Renal cortical epithelial cell (primary cell): ENCODE results near the gene COL18A1. TPM values are rescaled to one million over a fixed set of nuclear protein-coding genes. Genes with fewer than 3 reads are reported as not detected.
"Not testable (repeated sequence)": the region's sequence is repeated elsewhere in the genome, so short reads cannot be mapped to it uniquely, and the experiment has no call there.

Experiments used
- DNase-seq: peaks from one replicate; pipeline ENCODE4 v3.0.0-alpha.2; 2011; ENCODE audit warnings: low read depth
- total RNA-seq: library from RNA; depleted of rRNA; stranded (reverse); fragments of >200 nt; gene quantifications from 2 replicates; pipeline ENCODE4 v1.2.3, GENCODE V29; 2014

Gene COL18A1
- total RNA-seq, 1 donor from 2014 or later: 672 TPM

- DNase-seq: no peak
Observed at GRCh38 chr21:45441431-45442255, 36.7 kb downstream of the COL18A1 start.

- DNase-seq: no peak
Observed at GRCh38 chr21:45442276-45442675, 37.3 kb downstream of the COL18A1 start.

DNA sequence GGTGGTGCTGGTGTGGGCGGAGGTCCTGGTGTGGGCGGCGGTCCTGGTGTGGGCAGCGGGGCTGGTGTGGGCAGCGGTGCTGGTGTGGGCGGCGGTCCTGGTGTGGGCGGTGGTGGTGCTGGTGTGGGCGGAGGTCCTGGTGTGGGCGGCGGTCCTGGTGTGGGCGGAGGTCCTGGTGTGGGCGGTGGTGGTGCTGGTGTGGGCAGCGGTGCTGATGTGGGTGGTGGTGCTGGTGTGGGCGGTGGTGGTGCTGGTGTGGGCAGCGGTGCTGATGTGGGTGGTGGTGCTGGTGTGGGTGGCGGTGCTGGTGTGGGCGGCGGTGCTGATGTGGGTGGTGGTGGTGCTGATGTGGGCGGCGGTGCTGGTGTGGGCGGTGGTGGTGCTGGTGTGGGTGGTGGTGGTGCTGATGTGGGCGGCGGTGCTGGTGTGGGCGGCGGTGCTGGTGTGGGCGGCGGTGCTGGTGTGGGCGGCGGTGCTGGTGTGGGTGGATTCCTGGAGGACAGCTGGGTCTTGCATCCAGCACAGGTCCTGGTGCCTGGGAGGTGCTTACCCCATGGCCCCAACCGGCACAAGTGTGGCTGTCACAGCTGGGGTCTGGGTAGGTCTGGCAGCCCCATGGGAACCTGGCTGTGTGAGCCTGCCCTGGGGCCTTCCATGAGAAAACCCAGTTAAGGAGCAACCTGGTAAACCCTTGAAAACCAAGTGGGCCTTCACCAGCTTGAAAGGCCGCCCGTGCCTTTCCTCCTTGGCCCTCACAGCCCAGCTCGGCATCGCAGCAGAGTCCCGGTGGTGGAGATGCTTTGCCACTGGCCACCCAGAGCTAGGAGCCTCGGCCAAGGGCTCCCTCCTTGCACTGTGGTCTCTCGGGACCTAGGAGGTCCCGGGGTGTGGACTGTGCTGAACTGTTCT, 38.0 kb downstream of the COL18A1 start:
- not testable (repeated sequence) for DNase-seq

- no peak for DNase-seq
Observed at GRCh38 chr21:45443595-45444181, 38.7 kb downstream of the COL18A1 start.

DNA sequence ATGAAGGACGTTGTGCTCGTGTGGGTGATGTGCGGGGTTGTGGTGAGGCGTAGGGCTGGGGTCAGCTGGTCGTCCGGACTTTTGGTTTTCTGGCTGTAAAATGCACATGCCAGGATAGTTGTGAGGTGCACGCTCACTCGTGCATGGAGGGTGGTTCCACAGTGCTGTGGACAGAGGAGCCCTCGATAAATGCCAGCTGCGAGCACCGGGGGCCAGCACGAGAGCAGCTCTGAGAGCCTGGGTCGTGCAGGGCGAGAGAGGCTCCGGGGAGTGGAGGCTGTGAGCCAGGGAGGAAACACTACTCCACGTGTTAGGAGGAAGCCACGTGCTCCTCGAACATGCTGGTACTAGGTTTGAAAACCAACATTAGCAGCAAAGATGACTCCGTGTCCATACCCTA, 39.4 kb downstream of the COL18A1 start:
- DNase-seq: no peak

DNA sequence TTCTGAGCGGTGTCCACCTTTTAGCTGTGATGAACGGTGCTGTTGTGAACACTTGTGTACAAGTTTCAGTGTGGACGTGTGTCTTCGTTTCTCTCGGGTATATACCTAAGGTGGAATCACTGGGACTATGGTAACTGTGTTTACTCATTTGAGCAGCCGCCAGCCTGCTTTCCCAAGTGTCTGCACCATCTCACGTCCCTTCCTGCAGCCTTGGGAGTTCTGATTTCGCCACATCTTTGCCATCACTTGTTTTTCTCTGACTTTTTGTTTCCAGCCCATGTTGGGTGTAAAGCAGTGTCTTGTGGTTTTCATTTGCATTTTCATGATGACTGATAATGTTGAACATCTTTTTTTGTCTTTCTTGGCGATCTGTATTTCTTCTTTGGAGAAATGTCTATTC, 40.4 kb downstream of the COL18A1 start:
- DNase-seq: no peak

- peak; percentile 87 for DNase-seq
Observed at GRCh38 chr21:45447821-45448220, 42.9 kb downstream of the COL18A1 start.

DNA sequence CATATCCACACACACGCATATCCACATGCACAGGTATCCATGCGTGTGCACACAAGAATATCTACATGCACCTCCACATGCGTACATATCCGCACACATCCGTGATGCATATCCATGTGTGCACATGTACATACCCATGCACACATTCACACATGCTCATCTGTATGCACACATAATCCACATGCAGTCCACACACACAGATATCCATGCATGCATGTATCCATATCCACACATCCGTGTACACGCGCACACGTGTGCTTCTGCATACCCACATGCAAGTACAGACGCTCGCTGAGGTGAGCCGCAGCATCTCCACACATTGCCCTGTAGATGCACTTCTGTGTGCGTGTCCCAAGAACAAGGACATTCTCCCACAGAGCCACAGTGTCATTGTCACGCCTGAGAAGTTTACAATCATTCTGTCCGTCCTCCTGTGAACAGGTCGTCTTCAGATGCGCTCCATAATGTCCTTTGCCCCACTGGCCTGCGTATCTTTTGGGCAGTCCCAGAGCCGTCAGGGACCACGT, 43.4 kb downstream of the COL18A1 start:
- DNase-seq: no peak

DNA sequence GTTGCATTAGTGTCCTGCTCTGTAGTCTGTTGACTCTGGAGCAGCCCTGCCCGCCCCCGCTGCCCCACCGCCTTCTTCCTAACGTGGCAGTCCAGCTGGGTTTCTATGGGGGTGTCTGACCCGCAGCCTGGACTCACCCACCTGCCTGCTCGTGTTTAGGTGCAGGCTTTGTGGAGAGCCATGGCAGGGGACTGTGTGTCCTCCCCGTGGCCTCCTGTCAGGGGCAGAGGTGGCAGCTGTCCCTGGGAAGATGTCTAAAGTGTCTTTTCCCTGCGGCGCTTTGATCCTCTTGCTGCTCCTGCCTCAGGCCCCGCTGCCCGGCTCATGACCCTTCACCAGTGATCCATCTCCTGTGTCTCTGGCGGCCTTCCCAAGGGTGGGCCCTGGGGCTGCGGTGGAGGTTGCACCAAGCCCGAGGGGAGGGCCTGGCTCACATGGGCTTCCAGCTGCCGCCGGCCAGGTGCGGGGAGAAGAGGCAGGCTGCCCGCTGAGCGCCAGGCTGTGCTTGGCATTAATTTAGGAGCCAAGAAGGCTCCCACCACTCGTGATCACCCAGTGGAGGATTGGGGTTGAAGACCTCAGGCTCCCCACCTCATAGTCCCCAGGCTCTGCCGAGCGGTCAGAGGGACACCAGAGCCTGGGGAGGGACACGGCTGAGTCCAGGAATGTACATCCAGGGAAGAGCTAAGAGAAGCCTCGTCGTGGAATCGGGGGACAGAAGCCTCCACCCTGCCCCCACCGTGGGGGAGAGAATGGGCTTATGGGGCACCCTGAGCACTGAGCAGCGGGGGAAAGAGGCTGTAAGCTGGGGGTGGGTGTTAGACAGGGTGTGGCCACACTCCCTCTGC, 44.1 kb downstream of the COL18A1 start:
- no peak for DNase-seq

GRCh38 chr21:45449658-45450422, 44.9 kb downstream of the COL18A1 start:
- no peak for DNase-seq

GRCh38 chr21:45450423-45451090, 45.6 kb downstream of the COL18A1 start:
- DNase-seq: no peak

DNA sequence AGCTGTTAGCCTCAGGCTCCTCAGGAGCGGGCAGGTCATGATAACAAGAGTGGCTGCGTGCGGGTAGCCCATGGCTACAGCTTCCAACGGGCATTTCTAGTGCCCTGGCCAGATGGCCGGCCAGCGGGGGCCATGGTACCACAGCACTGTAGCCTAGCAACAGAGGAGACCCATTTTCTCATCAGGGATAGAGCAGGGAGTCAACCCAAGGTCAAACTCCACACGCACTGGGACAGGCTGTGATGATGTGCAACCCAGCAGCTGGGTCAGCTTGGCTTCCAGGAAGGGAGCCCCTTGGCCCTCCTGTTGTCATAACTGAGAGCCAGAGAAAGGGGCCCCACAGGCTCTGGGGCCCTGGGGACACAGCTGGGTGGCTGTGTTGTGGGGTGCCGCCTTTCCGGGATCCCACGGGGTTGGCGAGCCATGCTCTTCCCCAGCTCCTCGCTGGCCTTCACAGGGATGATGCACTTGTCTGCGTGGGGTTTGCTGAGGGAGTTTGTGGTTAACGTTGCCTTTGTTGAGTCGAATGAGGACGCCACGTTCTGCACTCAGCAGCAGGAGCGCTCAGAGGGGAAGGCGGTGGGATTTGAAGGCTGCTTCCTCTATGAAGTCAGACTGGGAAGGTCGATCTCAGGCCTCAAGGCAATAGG, 46.3 kb downstream of the COL18A1 start:
- no peak for DNase-seq

DNA sequence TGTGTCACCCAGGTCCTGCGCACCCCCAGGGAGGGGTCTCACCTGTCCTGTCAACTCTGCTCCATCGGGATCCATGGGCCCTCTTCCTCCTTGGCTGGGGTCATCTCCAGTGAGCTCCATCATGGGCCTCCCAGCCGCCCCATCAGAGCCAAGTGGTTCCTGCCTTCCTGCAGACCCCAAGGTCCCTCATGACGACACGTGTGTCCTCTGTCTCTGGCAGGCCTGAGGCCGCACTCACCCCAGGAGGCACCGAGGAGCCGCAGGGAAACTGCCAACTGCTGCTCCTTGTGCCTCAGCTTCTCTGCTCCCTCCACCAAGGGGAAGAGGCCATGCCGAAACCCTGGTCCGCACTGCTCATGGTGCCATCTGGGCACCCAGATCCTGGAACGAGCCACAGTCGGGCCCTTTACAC, 46.8 kb downstream of the COL18A1 start:
- no peak for DNase-seq

- DNase-seq: no peak
Observed at GRCh38 chr21:45452696-45453307, 47.8 kb downstream of the COL18A1 start.

- no peak for DNase-seq
Observed at GRCh38 chr21:45453308-45453950, 48.5 kb downstream of the COL18A1 start.

- DNase-seq: no peak
Observed at GRCh38 chr21:45454060-45454925, 49.3 kb downstream of the COL18A1 start.

GRCh38 chr21:45454926-45455673, 50.1 kb downstream of the COL18A1 start:
- DNase-seq: peak; percentile 56
